K562 (cell line): ENCODE measurements around the gene SOCS7. TPM values are rescaled to one million over a fixed set of nuclear protein-coding genes. Genes with fewer than 3 reads are reported as not detected.

Source experiments
- ATAC-seq: fragments of 200-7000 bp; cut with Tn5 transposase; 3 replicates; pipeline ENCODE4 v1.9.1; 2020; ENCODE audit warnings: moderate library complexity
- BruUV-seq: library from RNA; stranded (reverse); fragments of 400-500 nt; replicated peaks from 2 replicates; lab custom pipeline; 2021; lab: Mats Ljungman, UMichigan
- CTCF ChIA-PET: fragments of 300-600 bp; formaldehyde crosslinking; extraction: SDS; loops from one replicate; lab custom pipeline; 2021; ENCODE audit warnings: low intra/inter-chr PET ratio; lab: Yijun Ruan, JAX
- POLR2A ChIA-PET: fragments of 300-600, 350-650 bp; sonication (Branson Sonifier 250); formaldehyde crosslinking; extraction: SDS; loops from one replicate; lab custom pipeline; 2021; ENCODE audit warnings: antibody characterized with exemption, inconsistent platforms; lab: Yijun Ruan, JAX
- DNase-seq, 4 experiments: peaks; one replicate each; pipeline versions ENCODE4 v3.0.0 to v3.0.0-alpha.2; 2011 to 2018; ENCODE audit warnings: low spot score in 3 of 4, mixed read lengths in 3 of 4; ENCODE audit errors: extremely low read depth in 1 of 4
- FAIRE-seq: peaks from 2 replicates; lab custom pipeline; 2011; peaks lifted over from hg19 to GRCh38; lab: Jason Lieb, UNC
- H2AFZ ChIP-seq: 2 replicates; pipeline ENCODE4 v1.6.0; 2011; ENCODE audit warnings: low read depth, low read length, control low read depth, inconsistent platforms
- H3K27ac ChIP-seq: fragments of 200-600 bp; 3 replicates; pipeline ENCODE4 v1.8.0; 2011; ENCODE audit warnings: low read depth, mild to moderate bottlenecking, control low read depth, inconsistent platforms, low read length, moderate library complexity, mixed read lengths; ENCODE audit errors: extremely low read depth
- H3K27me3 ChIP-seq, 2 experiments: fragments of 300-600 bp in 1 of 2; 2 replicates in 1 of 2; 3 replicates in 1 of 2; pipeline versions ENCODE4 v1.6.0 to v1.8.0; 2011; ENCODE audit warnings: inconsistent platforms in 2 of 2, low read length in 2 of 2, mild to moderate bottlenecking in 1 of 2, mixed read lengths in 1 of 2, moderate library complexity in 1 of 2; ENCODE audit not compliant: control insufficient read depth in 2 of 2, insufficient read depth in 2 of 2
- H3K36me3 ChIP-seq: fragments of 300-600 bp; 3 replicates; pipeline ENCODE4 v1.8.0; 2011; ENCODE audit warnings: mild to moderate bottlenecking, low read length, inconsistent platforms; ENCODE audit not compliant: control insufficient read depth, insufficient read depth
- H3K4me1 ChIP-seq, 2 experiments: fragments of 200-600 bp in 1 of 2; replicated peaks in 1 of 2; 2 replicates in 1 of 2; 3 replicates in 1 of 2; pipeline versions ENCODE4 v1.5.1 to v1.8.0; 2011; ENCODE audit warnings: inconsistent platforms in 2 of 2, low read length in 2 of 2, mild to moderate bottlenecking in 1 of 2, mixed read lengths in 1 of 2, moderate library complexity in 1 of 2; ENCODE audit not compliant: control insufficient read depth in 2 of 2, insufficient read depth in 2 of 2
- H3K4me2 ChIP-seq: 2 replicates; pipeline ENCODE4 v1.6.1; 2011; ENCODE audit warnings: low read length, control low read depth, inconsistent platforms, mixed read lengths; ENCODE audit not compliant: insufficient read depth
- H3K4me3 ChIP-seq: fragments of 200-600 bp; sonication (generic), shearing (Covaris generic); 2 replicates; pipeline ENCODE4 v1.5.1; 2016; ENCODE audit warnings: control low read depth, inconsistent platforms
- H3K79me2 ChIP-seq: fragments of 200-600 bp; 3 replicates; pipeline ENCODE4 v1.8.0; 2011; ENCODE audit warnings: low read length, inconsistent platforms; ENCODE audit not compliant: control insufficient read depth, insufficient read depth
- H3K9ac ChIP-seq, 2 experiments: 2 replicates each; pipeline versions ENCODE4 v1.6.0 to v1.6.1; 2011; ENCODE audit warnings: low read depth in 2 of 2, low read length in 2 of 2, control low read depth in 1 of 2, inconsistent platforms in 1 of 2, mild to moderate bottlenecking in 1 of 2, mixed read lengths in 1 of 2; ENCODE audit not compliant: insufficient read depth in 1 of 2
- H3K9me1 ChIP-seq: one replicate; pipeline ENCODE4 v1.6.0; 2011; ENCODE audit warnings: inconsistent platforms, mild to moderate bottlenecking, low read length, moderate library complexity; ENCODE audit not compliant: control insufficient read depth, insufficient read depth
- H3K9me3 ChIP-seq: replicated peaks from 2 replicates; pipeline ENCODE4 v1.5.1; 2011; ENCODE audit warnings: low read depth, low read length, inconsistent platforms; ENCODE audit not compliant: control insufficient read depth, insufficient read depth
- H4K20me1 ChIP-seq: replicated peaks from 2 replicates; pipeline ENCODE4 v1.6.1; 2011; ENCODE audit warnings: low read length, inconsistent platforms, mixed read lengths; ENCODE audit not compliant: control insufficient read depth, insufficient read depth
- HINFP ChIP-seq: fragments of 450-650 bp; conservative IDR thresholded peaks from 2 replicates; pipeline ENCODE4 v1.6.1; 2016; ENCODE audit warnings: missing genetic modification characterization, low read depth, mild to moderate bottlenecking, control low read depth, missing compliant biosample characterization
- HNRNPK ChIP-seq: fragments of 200-400 bp; formaldehyde crosslinking; IDR thresholded peaks from one replicate; pipeline ENCODE4 v1.6.1; 2018; ENCODE audit warnings: mild to moderate bottlenecking, low read depth, low read length; ENCODE audit not compliant: poor library complexity, severe bottlenecking
- SAP30 ChIP-seq: fragments of 200-600 bp; sonication (generic); IDR thresholded peaks from 2 replicates; pipeline ENCODE4 v1.6.1; 2012; ENCODE audit warnings: borderline replicate concordance, low read depth, mild to moderate bottlenecking, moderate library complexity, low read length, control low read depth, inconsistent platforms; ENCODE audit not compliant: insufficient read depth, poor library complexity, severe bottlenecking
- TRIM28 ChIP-seq: fragments of 450-650 bp; IDR thresholded peaks from 2 replicates; pipeline ENCODE4 v1.6.1; 2017
- ZNF644 ChIP-seq: fragments of 200-800 bp; sonication (Bioruptor generic); IDR thresholded peaks from 2 replicates; pipeline ENCODE4 v1.6.1; 2016; ENCODE audit warnings: low read depth, missing genetic modification characterization, missing compliant biosample characterization
- ZNF79 ChIP-seq: fragments of 250-450 bp; sonication (Bioruptor Pico); IDR thresholded peaks from 2 replicates; pipeline ENCODE4 v1.4.0; 2020; ENCODE audit warnings: low read depth, mild to moderate bottlenecking, moderate library complexity
- WGBS: fragments of 100-300 bp; shearing (Covaris generic); methylation state at CpG from one replicate; pipeline ENCODE4 v1.1.6; 2016; ENCODE audit warnings: low coverage, mixed read lengths; ENCODE audit not compliant: insufficient coverage; ENCODE audit errors: missing lambda C conversion rate; 5-methylcytosine and 5-hydroxymethylcytosine counted together
- in situ Hi-C: fragments of 300-500 bp; cut with MboI; formaldehyde crosslinking; loops from 4 replicates; pipeline ENCODE4 v1.15.0; 2018; ENCODE audit warnings: inconsistent platforms, mixed read lengths
- intact Hi-C: fragments of 100-400 bp; cut with micrococcal nuclease; formaldehyde crosslinking; loops from 2 replicates; pipeline ENCODE4 v1.14.2; 2022
- polyA plus RNA-seq, 8 experiments: library from polyadenylated mRNA; depleted of rRNA in 4 of 8; stranded (reverse) in 5 of 8; unstranded in 3 of 8; fragments of >200 nt; fragmentation: Nextera tagmentation in 2 of 8; fragmentation: Illumina TruSeq in 1 of 8; extraction: Ambion mirVana in 2 of 8; extraction: Trizol in 1 of 8; gene quantifications; 2 replicates each; pipeline versions ENCODE4 v1.2.1 to v1.2.3, GENCODE V29; 2011 to 2014; ENCODE audit warnings: inconsistent platforms in 1 of 8, missing spikeins in 1 of 8
- total RNA-seq, 7 experiments: library from RNA; depleted of rRNA in 6 of 7; stranded (reverse); fragments of >200 nt in 6 of 7; fragmentation: Illumina TruSeq in 2 of 7; extraction: Trizol in 2 of 7; gene quantifications; 2 replicates each; pipeline versions ENCODE4 v1.2.1 to v1.2.3, GENCODE V29; 2011 to 2021; ENCODE audit warnings: low replicate concordance in 1 of 7

Gene SOCS7
- total and polyA plus RNA-seq, 9 of the 15 experiments (the other 6 are each of a cell fraction or from before 2014, with no cell fraction given), result 0.94 to 14.5 (median 8.2) TPM

GRCh38 chr17:38329808-38330730 is 21.6 kb upstream of the SOCS7 start:
- Histone ChIP-seq H3K4me3 (no peak overlapping the region), H4K20me1 (peaks cover 18% of the 10 kb centered on the region; the same call in 1 of the 2 replicates), H2AFZ (no peak overlapping the region), H3K4me2 (no peak overlapping the region), H3K27me3 (peaks cover 52 to 78% of the 10 kb centered on the region in 2 experiments), H3K27ac (no peak overlapping the region), H3K36me3 (no peaks in the 10 kb centered on the region), H3K9me1 (peaks cover 6% of the 10 kb centered on the region), H3K4me1 (peaks cover 5 to 13% of the 10 kb centered on the region in 2 experiments; a peak in 3 of 5 replicates), H3K9ac (no peak overlapping the region), H3K79me2 (no peaks in the 10 kb centered on the region), H3K9me3 (no peaks in the 10 kb centered on the region)
- CTCF ChIA-PET, result interaction anchor here (1.1 kb wide), 1 partner anchor 87 kb away, joined by 3 read pairs; no protein-coding TSS in a partner anchor
- in situ Hi-C loops (no loop called here), intact Hi-C loops (loop anchor here (5.0 kb wide), 1 partner anchor 82 kb away; no protein-coding TSS in a partner anchor)
- POLR2A ChIA-PET, result interaction anchor here (0.6 to 1.4 kb wide), 3 partner anchors 12 to 51 kb away, joined by 3 read pairs; no protein-coding TSS in a partner anchor
- no peak for FAIRE-seq
- BruUV-seq, result no TSS peak
- ATAC-seq, result no peak
- no peak for TF ChIP-seq HINFP
- no peak for TF ChIP-seq ZNF644 (tag)
- TF ChIP-seq ZNF79, result no peak
- TF ChIP-seq HNRNPK, result no peak
- TF ChIP-seq TRIM28, result no peak
- no peak for TF ChIP-seq SAP30
- no peak for DNase-seq
- WGBS, result 15% methylated on average over 25 of the region's 25 CpGs
